BLaER1 (cell line): ENCODE data around the gene ADAMTSL2.

Experiments used
- H3K27ac ChIP-seq: shearing (Covaris generic); formaldehyde crosslinking; 2 replicates; pipeline ENCODE4 v1.8.1; 2022
- H3K27me3 ChIP-seq: shearing (Covaris generic); formaldehyde crosslinking; 2 replicates; pipeline ENCODE4 v1.8.1; 2022
- H3K36me3 ChIP-seq: shearing (Covaris generic); formaldehyde crosslinking; 2 replicates; pipeline ENCODE4 v1.8.1; 2022
- H3K4me1 ChIP-seq: shearing (Covaris generic); formaldehyde crosslinking; 2 replicates; pipeline ENCODE4 v1.8.1; 2022
- H3K4me2 ChIP-seq: shearing (Covaris generic); formaldehyde crosslinking; 2 replicates; pipeline ENCODE4 v1.8.1; 2022
- H3K4me3 ChIP-seq: shearing (Covaris generic); formaldehyde crosslinking; 2 replicates; pipeline ENCODE4 v1.8.1; 2022
- H3K9ac ChIP-seq: shearing (Covaris generic); formaldehyde crosslinking; 2 replicates; pipeline ENCODE4 v1.8.1; 2022
- H3K9me3 ChIP-seq: shearing (Covaris generic); formaldehyde crosslinking; 2 replicates; pipeline ENCODE4 v1.8.1; 2022
- H4K20me1 ChIP-seq: shearing (Covaris generic); formaldehyde crosslinking; 2 replicates; pipeline ENCODE4 v1.8.1; 2022
- Cebpa-rat ChIP-seq: shearing (Covaris generic); IDR thresholded peaks from 2 replicates; pipeline ENCODE4 v1.8.1; 2022

Gene ADAMTSL2

GRCh38 chr9:133608382-133608781 lies 73.9 kb downstream of the ADAMTSL2 start:
- TF ChIP-seq Cebpa-rat: no peak
- Histone ChIP-seq H3K4me3 (no peak overlapping the region), H3K27me3 (peaks cover 52% of the 10 kb centered on the region), H3K9ac (no peak overlapping the region), H4K20me1 (no peaks in the 10 kb centered on the region), H3K27ac (no peak overlapping the region), H3K4me2 (no peak overlapping the region), H3K9me3 (no peaks in the 10 kb centered on the region), H3K36me3 (no peaks in the 10 kb centered on the region), H3K4me1 (peaks cover 32% of the 10 kb centered on the region)

GRCh38 chr9:133608889-133609288 lies 74.4 kb downstream of the ADAMTSL2 start:
- no peak overlapping the region for H3K9ac ChIP-seq
- H3K4me2 ChIP-seq: peak overlapping the region; percentile 19; the same call in 1 of the 2 replicates
- H3K27ac ChIP-seq: no peak overlapping the region
- no peak for TF ChIP-seq Cebpa-rat
- H3K9me3 ChIP-seq: no peaks in the 10 kb centered on the region
- H3K27me3 ChIP-seq: peaks cover 52% of the 10 kb centered on the region
- no peaks in the 10 kb centered on the region for H4K20me1 ChIP-seq
- H3K4me3 ChIP-seq: no peak overlapping the region
- peaks cover 27% of the 10 kb centered on the region for H3K4me1 ChIP-seq
- no peaks in the 10 kb centered on the region for H3K36me3 ChIP-seq

- no peak within 1 kb of the TSS for H3K4me3 ChIP-seq
- H3K27ac ChIP-seq: no peak within 1 kb of the TSS
- no peaks in the 10 kb centered on the region for H3K36me3 ChIP-seq
- H3K4me2 ChIP-seq: peak within 1 kb of the TSS; percentile 19; the same call in 1 of the 2 replicates
- H3K27me3 ChIP-seq: peaks cover 54% of the 10 kb centered on the region
- H3K9ac ChIP-seq: no peak within 1 kb of the TSS
- no peaks in the 10 kb centered on the region for H4K20me1 ChIP-seq
- H3K9me3 ChIP-seq: no peaks in the 10 kb centered on the region
- H3K4me1 ChIP-seq: peaks cover 21% of the 10 kb centered on the region
- TF ChIP-seq Cebpa-rat: no peak
These were observed 75.0 kb downstream of the ADAMTSL2 start, which contains the start of gene FAM163B for GRCh38 chr9:133609311-133610098. Gene FAM163B (minus strand): TSS chr9:133609389. CDS start chr9:133580223, 29,166 bp downstream.

GRCh38 chr9:133610845-133611244 lies 76.3 kb downstream of the ADAMTSL2 start:
- H3K27me3 ChIP-seq: peaks cover 54% of the 10 kb centered on the region
- H3K4me1 ChIP-seq: peaks cover 8% of the 10 kb centered on the region

GRCh38 chr9:133612051-133612450 lies 77.5 kb downstream of the ADAMTSL2 start:
- no peak for TF ChIP-seq Cebpa-rat
- Histone ChIP-seq H4K20me1 (no peaks in the 10 kb centered on the region), H3K9ac (no peak overlapping the region), H3K4me1 (no peaks in the 10 kb centered on the region), H3K27ac (no peak overlapping the region), H3K4me2 (no peak overlapping the region), H3K9me3 (no peaks in the 10 kb centered on the region), H3K27me3 (peaks cover 42% of the 10 kb centered on the region), H3K4me3 (no peak overlapping the region), H3K36me3 (no peaks in the 10 kb centered on the region)

More at GRCh38 chr9:133610845-133611244, 76.3 kb downstream of the ADAMTSL2 start:
- H3K4me3 ChIP-seq: no peak overlapping the region
- no peak for TF ChIP-seq Cebpa-rat
- H3K9ac ChIP-seq: no peak overlapping the region
- no peak overlapping the region for H3K4me2 ChIP-seq
- no peaks in the 10 kb centered on the region for H3K36me3 ChIP-seq
- H3K27ac ChIP-seq: no peak overlapping the region
- H4K20me1 ChIP-seq: no peaks in the 10 kb centered on the region
- H3K9me3 ChIP-seq: no peaks in the 10 kb centered on the region

GRCh38 chr9:133612816-133613215 lies 78.3 kb downstream of the ADAMTSL2 start:
- H3K27me3 ChIP-seq: peaks cover 35% of the 10 kb centered on the region
- H3K4me3 ChIP-seq: no peak overlapping the region
- H3K27ac ChIP-seq: no peak overlapping the region
- no peaks in the 10 kb centered on the region for H4K20me1 ChIP-seq
- no peaks in the 10 kb centered on the region for H3K9me3 ChIP-seq
- H3K9ac ChIP-seq: no peak overlapping the region
- peaks cover 7% of the 10 kb centered on the region for H3K4me1 ChIP-seq
- no peak overlapping the region for H3K4me2 ChIP-seq
- TF ChIP-seq Cebpa-rat: no peak
- no peaks in the 10 kb centered on the region for H3K36me3 ChIP-seq

GRCh38 chr9:133613432-133613831 lies 78.9 kb downstream of the ADAMTSL2 start:
- Histone ChIP-seq H3K36me3 (no peaks in the 10 kb centered on the region), H3K9ac (no peak overlapping the region), H4K20me1 (no peaks in the 10 kb centered on the region), H3K4me2 (no peak overlapping the region), H3K27ac (no peak overlapping the region), H3K27me3 (peaks cover 28% of the 10 kb centered on the region), H3K9me3 (no peaks in the 10 kb centered on the region), H3K4me3 (no peak overlapping the region), H3K4me1 (peaks cover 11% of the 10 kb centered on the region)
- no peak for TF ChIP-seq Cebpa-rat

- Histone ChIP-seq H3K4me1 (peaks cover 18% of the 10 kb centered on the region), H3K27me3 (peaks cover 22% of the 10 kb centered on the region), H4K20me1 (no peaks in the 10 kb centered on the region), H3K4me3 (no peak overlapping the region), H3K9me3 (no peaks in the 10 kb centered on the region), H3K27ac (no peak overlapping the region), H3K4me2 (no peak overlapping the region), H3K9ac (no peak overlapping the region), H3K36me3 (no peaks in the 10 kb centered on the region)
- TF ChIP-seq Cebpa-rat: no peak
These were observed 79.6 kb downstream of the ADAMTSL2 start for GRCh38 chr9:133614056-133614455.

- H3K27me3 ChIP-seq: peaks cover 16% of the 10 kb centered on the region
- H3K36me3 ChIP-seq: no peaks in the 10 kb centered on the region
- no peak overlapping the region for H3K9ac ChIP-seq
- no peak for TF ChIP-seq Cebpa-rat
- H3K9me3 ChIP-seq: no peaks in the 10 kb centered on the region
- H3K4me2 ChIP-seq: no peak overlapping the region
- H3K4me1 ChIP-seq: peaks cover 24% of the 10 kb centered on the region
- H3K4me3 ChIP-seq: no peak overlapping the region
- H4K20me1 ChIP-seq: no peaks in the 10 kb centered on the region
- H3K27ac ChIP-seq: no peak overlapping the region
These were observed 80.2 kb downstream of the ADAMTSL2 start for GRCh38 chr9:133614678-133615077.

- no peaks in the 10 kb centered on the region for H4K20me1 ChIP-seq
- H3K9ac ChIP-seq: no peak overlapping the region
- H3K36me3 ChIP-seq: no peaks in the 10 kb centered on the region
- H3K4me2 ChIP-seq: no peak overlapping the region
- peaks cover 29% of the 10 kb centered on the region for H3K4me1 ChIP-seq
- H3K27me3 ChIP-seq: peaks cover 12% of the 10 kb centered on the region; the same call in 1 of the 2 replicates
- H3K4me3 ChIP-seq: no peak overlapping the region
- H3K9me3 ChIP-seq: no peaks in the 10 kb centered on the region
- no peak for TF ChIP-seq Cebpa-rat
- H3K27ac ChIP-seq: no peak overlapping the region
These were observed 80.7 kb downstream of the ADAMTSL2 start for GRCh38 chr9:133615186-133615585.
